DOHH2 (cell line): ENCODE results near the gene EZR.

Experiments used
- CTCF ChIP-seq: fragments of 200-600 bp; sonication (generic); IDR thresholded peaks from one replicate; pipeline ENCODE4 v1.5.1; 2014; ENCODE audit warnings: antibody characterized with exemption, mild to moderate bottlenecking, low read depth, low read length; ENCODE audit not compliant: poor library complexity, severe bottlenecking
- EZH2phosphoT487 ChIP-seq: fragments of 200-600 bp; sonication (generic); IDR thresholded peaks from 2 replicates; pipeline ENCODE4 v1.6.1; 2017; ENCODE audit warnings: borderline replicate concordance, mild to moderate bottlenecking, antibody characterized with exemption, low read length, moderate library complexity, mixed read lengths

GRCh38 chr6:158755636-158756035 is 63.5 kb downstream of the EZR start:
- TF ChIP-seq CTCF = no peak
- TF ChIP-seq EZH2phosphoT487 = no peak
